Spleen (tissue), 11 donors: ENCODE results near the gene COL11A2. TPM values are rescaled to one million over a fixed set of nuclear protein-coding genes. Genes with fewer than 3 reads are reported as not detected.
A peak's percentile ranks its signal among the peaks of the same experiment; 100 is the strongest.

Experiments
- DNase-seq: peaks from one replicate; pipeline ENCODE4 v3.0.0-alpha.2; 2020
- H3K27ac ChIP-seq, 8 donors: fragments of 200-600 bp; sonication (generic) in 7 of 8; 1 replicate in 4 of 8; 2 replicates in 4 of 8; pipeline versions ENCODE4 v1.5.0 to v1.8.0; 2016 to 2021; ENCODE audit warnings: inconsistent platforms in 4 of 8, mild to moderate bottlenecking in 4 of 8, moderate library complexity in 1 of 8
- H3K27me3 ChIP-seq, 7 donors: fragments of 200-600 bp; sonication (generic) in 6 of 7; replicated peaks in 1 of 7; 1 replicate in 4 of 7; 2 replicates in 3 of 7; pipeline versions ENCODE4 v1.5.0 to v1.8.0; 2016 to 2021; ENCODE audit warnings: inconsistent platforms in 3 of 7, mild to moderate bottlenecking in 1 of 7
- H3K36me3 ChIP-seq, 6 donors: fragments of 200-600 bp; sonication (generic) in 5 of 6; 1 replicate in 4 of 6; 2 replicates in 2 of 6; pipeline versions ENCODE4 v1.5.0 to v1.8.0; 2016 to 2021; ENCODE audit warnings: inconsistent platforms in 2 of 6
- H3K4me1 ChIP-seq, 6 donors: fragments of 200-600 bp; sonication (generic) in 5 of 6; 1 replicate in 3 of 6; 2 replicates in 3 of 6; pipeline versions ENCODE4 v1.5.0 to v1.8.0; 2016 to 2021; ENCODE audit warnings: inconsistent platforms in 3 of 6
- H3K4me3 ChIP-seq, 8 donors: fragments of 200-600 bp; sonication (generic) in 7 of 8; 1 replicate in 4 of 8; 2 replicates in 4 of 8; pipeline versions ENCODE4 v1.5.0 to v1.8.0; 2016 to 2021; ENCODE audit warnings: inconsistent platforms in 4 of 8, mild to moderate bottlenecking in 4 of 8, moderate library complexity in 2 of 8
- H3K9me3 ChIP-seq, 8 donors: fragments of 200-600 bp; sonication (generic) in 7 of 8; 1 replicate in 4 of 8; 2 replicates in 4 of 8; pipeline versions ENCODE4 v1.5.0 to v1.8.0; 2016 to 2021; ENCODE audit warnings: inconsistent platforms in 4 of 8
- CTCF ChIP-seq, 11 experiments: fragments of 200-600 bp in 7 of 11; fragments of 450-650 bp in 4 of 11; sonication (generic) in 4 of 11; IDR thresholded peaks in 8 of 11; conservative IDR thresholded peaks in 3 of 11; 1 replicate in 7 of 11; 2 replicates in 4 of 11; pipeline versions ENCODE4 v1.4.0 to v1.8.0; 2016 to 2021; ENCODE audit warnings: antibody characterized with exemption in 11 of 11, inconsistent platforms in 4 of 11, mild to moderate bottlenecking in 1 of 11
- POLR2A ChIP-seq, 3 donors: fragments of 450-650 bp; IDR thresholded peaks; one replicate each; pipeline ENCODE4 v1.5.1; 2017; ENCODE audit warnings: antibody characterized with exemption in 3 of 3, mild to moderate bottlenecking in 1 of 3
- POLR2AphosphoS5 ChIP-seq, 3 donors: sonication (generic); formaldehyde crosslinking; IDR thresholded peaks; one replicate each; pipeline ENCODE4 v1.5.1; 2017; ENCODE audit warnings: antibody characterized with exemption in 3 of 3
- WGBS, 5 donors: extraction: QIAGEN DNeasy Blood & Tissue Kit in 3 of 5; methylation state at CpG; one replicate each; pipeline versions ENCODE4 v1.1.5 to v1.1.7; 2013 to 2018; 5-methylcytosine and 5-hydroxymethylcytosine counted together
- intact Hi-C: fragments of 100-400 bp; cut with DNase I; formaldehyde crosslinking; loops from one replicate; pipeline ENCODE4 v1.15.0; 2023; ENCODE audit warnings: low total_unique reads
- polyA plus RNA-seq, 3 donors: library from polyadenylated mRNA; stranded (reverse); fragments of 200-250 nt; gene quantifications; one replicate each; pipeline ENCODE4 v1.2.1, GENCODE V29; 2013
- total RNA-seq, 7 donors: library from RNA; depleted of rRNA in 3 of 7; stranded (reverse); fragments of >200 nt in 3 of 7; fragmentation: NEBNext Ultra II Directional in 4 of 7; extraction: Animal tissue kit (Norgen Biotek cat#: 25700) in 4 of 7; gene quantifications; one replicate each; pipeline versions ENCODE4 v1.1.0 to v1.2.1, GENCODE V29; 2016 to 2021
- donor health status: healthy with polysubstance abuse.
- donor health status: DM: no; HTN: no; CAD: no; lungs with moderate emphysema.
- donor health status: DM: no; HTN: no; CAD: no.
- donor health status: Bipolar disorder and iron deficiency.
- donor health status: healthy.
- donor health status: DM: no; HTN: no; CAD: no.
- donor health status: DM: yes; HTN: yes; CAD: no.

COL11A2 gene
- total and polyA plus RNA-seq, 10 donors = 0.68 to 2.4 (median 1.3) TPM

GRCh38 chr6:33168639-33169038 lies 23.6 kb downstream of the COL11A2 start:
- Histone ChIP-seq H3K4me1 (no peaks in the 10 kb centered on the region), H3K4me3 (no peak overlapping the region), H3K9me3 (no peaks in the 10 kb centered on the region), H3K27ac (no peak overlapping the region), H3K36me3 (no peaks in the 10 kb centered on the region), H3K27me3 (peaks cover 0 to 6% (median 0%) of the 10 kb centered on the region in 7 donors)
- peak; percentile 30 for DNase-seq
- TF ChIP-seq POLR2A (IDR thresholded peaks at IDR 0.05) (no peak), CTCF (IDR thresholded peaks at IDR 0.05 in 8 of 11, conservative IDR thresholded peaks at IDR 0.05 in 3 of 11) (no peak), POLR2AphosphoS5 (IDR thresholded peaks at IDR 0.05) (no peak)
- intact Hi-C loops = no loop called here
- WGBS, 5 donors = 58 to 78% (median 70%) methylated on average over 5 of the region's 5 CpGs

GRCh38 chr6:33168284-33168601 lies 24.0 kb downstream of the COL11A2 start:
- WGBS, 5 donors = 66 to 85% (median 76%) methylated on average over 6 of the region's 6 CpGs
- TF ChIP-seq CTCF (IDR thresholded peaks at IDR 0.05 in 8 of 11, conservative IDR thresholded peaks at IDR 0.05 in 3 of 11) = no peak
- TF ChIP-seq POLR2A (IDR thresholded peaks at IDR 0.05) = no peak
- no peak for TF ChIP-seq POLR2AphosphoS5 (IDR thresholded peaks at IDR 0.05)
- peak; percentile 36 for DNase-seq
- Histone ChIP-seq H3K27me3 (peaks cover 0 to 6% (median 0%) of the 10 kb centered on the region in 7 donors), H3K36me3 (no peaks in the 10 kb centered on the region), H3K4me3 (no peak overlapping the region), H3K27ac (no peak overlapping the region), H3K4me1 (no peaks in the 10 kb centered on the region), H3K9me3 (no peaks in the 10 kb centered on the region)
- intact Hi-C loops = no loop called here

GRCh38 chr6:33167374-33168283 lies 24.6 kb downstream of the COL11A2 start:
- peak; percentile 64 for DNase-seq
- 84 to 93% (median 86%) methylated on average over 14 to 19 of the region's 19 CpGs for WGBS, 5 donors
- Histone ChIP-seq H3K9me3 (no peaks in the 10 kb centered on the region), H3K27ac (no peak overlapping the region), H3K4me3 (no peak overlapping the region), H3K4me1 (no peaks in the 10 kb centered on the region), H3K36me3 (no peaks in the 10 kb centered on the region), H3K27me3 (peaks cover 0 to under 1% (median 0%) of the 10 kb centered on the region in 7 donors)
- intact Hi-C loops = no loop called here
- no peak for TF ChIP-seq CTCF (IDR thresholded peaks at IDR 0.05 in 8 of 11, conservative IDR thresholded peaks at IDR 0.05 in 3 of 11)
- no peak for TF ChIP-seq POLR2AphosphoS5 (IDR thresholded peaks at IDR 0.05)
- TF ChIP-seq POLR2A (IDR thresholded peaks at IDR 0.05) = no peak

- Histone ChIP-seq H3K36me3 (no peaks in the 10 kb centered on the region), H3K27ac (no peak overlapping the region), H3K4me3 (no peak overlapping the region), H3K4me1 (peaks cover 0 to 8% (median 4%) of the 10 kb centered on the region in 6 donors), H3K27me3 (no peaks in the 10 kb centered on the region), H3K9me3 (no peaks in the 10 kb centered on the region)
- intact Hi-C loops = no loop called here
- no peak for TF ChIP-seq POLR2A (IDR thresholded peaks at IDR 0.05)
- TF ChIP-seq POLR2AphosphoS5 (IDR thresholded peaks at IDR 0.05) = no peak
- no peak for TF ChIP-seq CTCF (IDR thresholded peaks at IDR 0.05 in 8 of 11, conservative IDR thresholded peaks at IDR 0.05 in 3 of 11)
- WGBS, 5 donors = 84 to 90% (median 86%) methylated on average over 7 of the region's 7 CpGs
- peak; percentile 58 for DNase-seq
Measured at GRCh38 chr6:33166811-33167210, 25.5 kb downstream of the COL11A2 start.
